MM.1S (cell line): Measurements from ENCODE around the gene FBXO17.

Experiments
- DNase-seq: peaks from one replicate; pipeline ENCODE4 v3.0.0-alpha.2; 2015
- H2AFZ ChIP-seq: fragments of 300-600 bp; sonication (generic); 2 replicates; pipeline ENCODE4 v1.6.0; 2016; ENCODE audit warnings: antibody characterized with exemption, low read length
- H3F3A ChIP-seq: fragments of 300-600 bp; sonication (generic); 2 replicates; pipeline ENCODE4 v1.6.1; 2016; ENCODE audit warnings: mild to moderate bottlenecking, antibody characterized with exemption, low read length, moderate library complexity, mixed read lengths; ENCODE audit not compliant: insufficient read depth
- H3K27ac ChIP-seq: fragments of 300-600 bp; sonication (generic); 2 replicates; pipeline ENCODE4 v1.5.1; 2016; ENCODE audit warnings: mild to moderate bottlenecking, low read length
- H3K27me3 ChIP-seq: fragments of 300-600 bp; sonication (generic); replicated peaks from 2 replicates; pipeline ENCODE4 v1.6.0; 2016; ENCODE audit warnings: low read length; ENCODE audit not compliant: insufficient read depth
- H3K36me3 ChIP-seq: fragments of 300-600 bp; sonication (generic); replicated peaks from 2 replicates; pipeline ENCODE4 v1.6.1; 2016; ENCODE audit warnings: mild to moderate bottlenecking, low read length, mixed read lengths; ENCODE audit not compliant: insufficient read depth
- H3K4me1 ChIP-seq: fragments of 300-600 bp; sonication (generic); 2 replicates; pipeline ENCODE4 v1.6.1; 2016; ENCODE audit warnings: low read length, mixed read lengths
- H3K4me2 ChIP-seq: fragments of 300-600 bp; sonication (generic); 2 replicates; pipeline ENCODE4 v1.6.0; 2016; ENCODE audit warnings: low read depth, low read length
- H3K4me3 ChIP-seq: fragments of 300-600 bp; sonication (generic); 2 replicates; pipeline ENCODE4 v1.5.1; 2016; ENCODE audit warnings: low read length, mixed read lengths
- H3K79me2 ChIP-seq: fragments of 300-600 bp; sonication (generic); 2 replicates; pipeline ENCODE4 v1.6.1; 2016; ENCODE audit warnings: mixed run types, low read length, mixed read lengths
- H3K9ac ChIP-seq: fragments of 300-600 bp; sonication (generic); 2 replicates; pipeline ENCODE4 v1.6.1; 2016; ENCODE audit warnings: low read length, mixed read lengths
- H3K9me2 ChIP-seq: fragments of 300-600 bp; sonication (generic); replicated peaks from 2 replicates; pipeline ENCODE4 v1.6.1; 2016; ENCODE audit warnings: mild to moderate bottlenecking, low read length, mixed read lengths; ENCODE audit not compliant: insufficient read depth
- H3K9me3 ChIP-seq: fragments of 300-600 bp; sonication (generic); replicated peaks from 2 replicates; pipeline ENCODE4 v1.6.1; 2016; ENCODE audit warnings: mild to moderate bottlenecking, low read length, mixed read lengths; ENCODE audit not compliant: insufficient read depth
- H4K20me1 ChIP-seq: fragments of 300-600 bp; sonication (generic); 2 replicates; pipeline ENCODE4 v1.6.1; 2016; ENCODE audit warnings: mild to moderate bottlenecking, low read length, moderate library complexity, mixed read lengths; ENCODE audit not compliant: insufficient read depth
- EZH2 ChIP-seq: fragments of 300-600 bp; sonication (generic); optimal IDR thresholded peaks from 2 replicates; pipeline ENCODE3; 2017; ENCODE audit warnings: low read depth, mild to moderate bottlenecking, antibody characterized with exemption, low read length, mixed read lengths
- EZH2phosphoT487 ChIP-seq: fragments of 300-600 bp; sonication (generic); IDR thresholded peaks from 2 replicates; pipeline ENCODE4 v1.6.1; 2018; ENCODE audit warnings: antibody characterized with exemption, low read length
- TF ChIP-seq, protein P1 (sequence below): fragments of 300-600 bp; sonication (generic); IDR thresholded peaks from 2 replicates; pipeline ENCODE4 v1.5.1; 2016; ENCODE audit warnings: antibody characterized with exemption, low read length, mixed read lengths

Gene FBXO17

DNA sequence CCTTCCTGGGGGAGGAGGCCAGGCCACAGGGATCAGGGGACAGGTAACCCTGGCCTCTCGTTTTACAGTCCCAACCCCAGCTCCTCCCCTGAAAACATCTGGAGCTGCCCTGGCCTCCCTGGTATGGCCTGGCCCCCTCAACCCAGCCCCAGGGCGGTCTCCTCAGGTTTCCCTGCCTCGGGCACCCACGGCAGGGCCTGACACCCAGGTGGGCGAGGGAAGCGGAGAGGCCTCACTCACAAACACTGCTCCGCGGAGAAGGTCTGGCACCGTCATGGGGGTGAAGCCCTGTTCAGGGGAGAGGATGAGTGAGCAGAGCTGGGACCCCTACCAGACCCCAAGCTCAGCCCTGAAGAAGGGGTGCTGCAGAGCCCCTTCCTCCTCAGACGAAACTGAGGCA is 57.0 kb downstream of the FBXO17 start:
- DNase-seq, result no peak
- H3K36me3 ChIP-seq, result no peaks in the 10 kb centered on the region

DNA sequence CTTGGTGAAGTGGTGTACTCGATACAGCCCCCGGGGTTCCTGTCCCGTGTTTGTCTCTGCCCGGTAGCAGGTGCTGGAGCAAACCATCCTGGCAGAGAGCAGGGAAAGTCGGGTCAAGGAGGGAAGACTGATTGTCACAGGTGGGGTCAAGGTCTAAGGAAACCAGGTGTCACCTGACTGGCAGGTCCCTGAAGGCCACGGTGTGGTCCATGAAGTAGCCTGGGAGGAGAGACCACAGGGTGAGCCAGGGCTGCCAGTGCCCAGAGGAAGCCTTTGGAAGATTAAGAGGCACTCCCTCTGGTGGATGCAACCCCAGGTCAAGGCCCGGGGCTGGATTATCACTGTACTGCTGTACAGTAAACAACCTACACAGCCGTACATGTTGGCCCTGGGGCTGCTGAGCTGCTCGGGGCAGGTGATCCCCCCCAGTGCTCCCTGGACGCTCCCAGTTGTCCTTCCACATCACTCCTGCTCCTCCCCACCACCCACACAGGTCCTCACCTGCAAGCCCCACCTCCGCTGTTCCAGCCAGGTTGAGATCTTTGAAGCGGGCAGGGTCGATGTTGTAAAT is 57.5 kb downstream of the FBXO17 start:
- Histone ChIP-seq H4K20me1 (no peaks in the 10 kb centered on the region), H3K27me3 (no peaks in the 10 kb centered on the region), H2AFZ (no peak overlapping the region), H3K4me1 (no peaks in the 10 kb centered on the region), H3K27ac (no peak overlapping the region), H3K9me3 (no peaks in the 10 kb centered on the region), H3F3A (no peaks in the 10 kb centered on the region), H3K4me3 (no peak overlapping the region), H3K79me2 (no peaks in the 10 kb centered on the region), H3K9ac (no peak overlapping the region), H3K36me3 (no peaks in the 10 kb centered on the region), H3K4me2 (no peak overlapping the region), H3K9me2 (no peaks in the 10 kb centered on the region)
- TF ChIP-seq, protein P1, sequence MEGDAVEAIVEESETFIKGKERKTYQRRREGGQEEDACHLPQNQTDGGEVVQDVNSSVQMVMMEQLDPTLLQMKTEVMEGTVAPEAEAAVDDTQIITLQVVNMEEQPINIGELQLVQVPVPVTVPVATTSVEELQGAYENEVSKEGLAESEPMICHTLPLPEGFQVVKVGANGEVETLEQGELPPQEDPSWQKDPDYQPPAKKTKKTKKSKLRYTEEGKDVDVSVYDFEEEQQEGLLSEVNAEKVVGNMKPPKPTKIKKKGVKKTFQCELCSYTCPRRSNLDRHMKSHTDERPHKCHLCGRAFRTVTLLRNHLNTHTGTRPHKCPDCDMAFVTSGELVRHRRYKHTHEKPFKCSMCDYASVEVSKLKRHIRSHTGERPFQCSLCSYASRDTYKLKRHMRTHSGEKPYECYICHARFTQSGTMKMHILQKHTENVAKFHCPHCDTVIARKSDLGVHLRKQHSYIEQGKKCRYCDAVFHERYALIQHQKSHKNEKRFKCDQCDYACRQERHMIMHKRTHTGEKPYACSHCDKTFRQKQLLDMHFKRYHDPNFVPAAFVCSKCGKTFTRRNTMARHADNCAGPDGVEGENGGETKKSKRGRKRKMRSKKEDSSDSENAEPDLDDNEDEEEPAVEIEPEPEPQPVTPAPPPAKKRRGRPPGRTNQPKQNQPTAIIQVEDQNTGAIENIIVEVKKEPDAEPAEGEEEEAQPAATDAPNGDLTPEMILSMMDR, result no peak
- TF ChIP-seq EZH2phosphoT487 (no peak), EZH2 (no peak)
- DNase-seq, result no peak

More for the DNA sequence above, 57.0 kb downstream of the FBXO17 start:
- Histone ChIP-seq H3K9me2 (no peaks in the 10 kb centered on the region), H3K4me3 (no peak overlapping the region), H3F3A (no peaks in the 10 kb centered on the region), H3K27me3 (no peaks in the 10 kb centered on the region), H3K9ac (no peak overlapping the region), H4K20me1 (no peaks in the 10 kb centered on the region), H2AFZ (no peak overlapping the region), H3K27ac (no peak overlapping the region), H3K9me3 (no peaks in the 10 kb centered on the region), H3K4me2 (no peak overlapping the region), H3K4me1 (no peaks in the 10 kb centered on the region), H3K79me2 (no peaks in the 10 kb centered on the region)
- TF ChIP-seq EZH2, result no peak
- TF ChIP-seq EZH2phosphoT487, result no peak
- TF ChIP-seq, protein P1, result no peak

DNA sequence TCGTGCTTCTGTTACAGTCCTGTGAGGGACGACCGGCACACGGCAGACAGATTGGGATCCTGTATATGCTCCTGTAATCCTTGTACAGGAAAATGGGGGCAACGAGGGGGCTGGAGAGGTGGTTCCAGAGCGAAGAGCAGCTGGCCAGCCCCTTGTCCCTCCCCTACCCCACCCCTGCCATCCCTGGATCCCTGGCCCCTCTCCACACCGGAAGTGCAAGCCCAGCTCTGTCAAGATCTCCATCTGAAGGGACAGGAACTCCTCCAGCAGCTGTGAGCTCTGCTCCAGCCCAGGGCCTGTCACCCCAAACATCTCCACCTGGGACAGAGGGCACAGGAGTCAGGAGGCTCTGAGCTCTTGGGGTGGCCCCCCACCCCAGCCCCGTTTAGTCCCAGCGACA is 58.0 kb downstream of the FBXO17 start:
- no peak overlapping the region for H3K27ac ChIP-seq
- no peak for TF ChIP-seq EZH2phosphoT487
- TF ChIP-seq, protein P1, result no peak
- no peak for TF ChIP-seq EZH2
- H3K4me2 ChIP-seq, result no peak overlapping the region
- no peak overlapping the region for H3K9ac ChIP-seq
- H3K4me3 ChIP-seq, result no peak overlapping the region
- H4K20me1 ChIP-seq, result no peaks in the 10 kb centered on the region
- H3K9me2 ChIP-seq, result no peaks in the 10 kb centered on the region
- H3K36me3 ChIP-seq, result no peaks in the 10 kb centered on the region
- H2AFZ ChIP-seq, result no peak overlapping the region
- no peaks in the 10 kb centered on the region for H3K9me3 ChIP-seq
- H3K79me2 ChIP-seq, result no peaks in the 10 kb centered on the region
- no peaks in the 10 kb centered on the region for H3K4me1 ChIP-seq
- H3K27me3 ChIP-seq, result no peaks in the 10 kb centered on the region
- DNase-seq, result no peak
- no peaks in the 10 kb centered on the region for H3F3A ChIP-seq
